Activated T-helper 1 cell treated with anti-CD3 and anti-CD28 coated beads, Interleukin-12 subunit alpha, Interleukin-12 subunit beta, Interleukin-2, Interleukin-4 antibody, amounts not matched to agents 30 ng/mL and 10 ng/mL and 1 ng/mL, durations not matched to agents 14 hours and 24 hours and 36 hours (primary cell): ENCODE results near the gene EYA4. TPM values are rescaled to one million over a fixed set of nuclear protein-coding genes. Genes with fewer than 3 reads are reported as not detected.

Experiments
- DNase-seq: peaks from one replicate; pipeline ENCODE4 v3.0.0; 2021; ENCODE audit warnings: low spot score
- H3K27ac Mint-ChIP-seq: one replicate; pipeline ENCODE4 v1.8.0; 2021; ENCODE audit warnings: mild to moderate bottlenecking, mixed read lengths
- H3K27me3 Mint-ChIP-seq: one replicate; pipeline ENCODE4 v1.8.0; 2022; ENCODE audit warnings: mild to moderate bottlenecking, moderate library complexity, mixed read lengths; ENCODE audit not compliant: insufficient read depth
- H3K36me3 Mint-ChIP-seq: one replicate; pipeline ENCODE4 v1.8.0; 2021; ENCODE audit warnings: low read depth, mixed read lengths
- H3K4me1 Mint-ChIP-seq: one replicate; pipeline ENCODE4 v1.8.0; 2021; ENCODE audit warnings: low read depth, mixed read lengths
- H3K4me3 Mint-ChIP-seq: one replicate; pipeline ENCODE4 v1.8.0; 2021; ENCODE audit warnings: mild to moderate bottlenecking, moderate library complexity, mixed read lengths
- H3K9me3 Mint-ChIP-seq: one replicate; pipeline ENCODE4 v1.8.0; 2021; ENCODE audit warnings: mixed read lengths
- intact Hi-C: fragments of 100-400 bp; cut with micrococcal nuclease; formaldehyde crosslinking; loops from one replicate; pipeline ENCODE4 v1.15.1; 2024
- total RNA-seq: library from RNA; stranded (reverse); gene quantifications from 2 replicates; pipeline ENCODE4 v1.2.3, GENCODE V29; 2022

EYA4 gene
- total RNA-seq = not detected in 2 replicates

- Mint-ChIP-seq H3K4me1 (no peaks in the 10 kb centered on the region), H3K36me3 (no peaks in the 10 kb centered on the region), H3K9me3 (no peaks in the 10 kb centered on the region), H3K4me3 (no peak within 1 kb of the TSS), H3K27me3 (peaks cover 60% of the 10 kb centered on the region), H3K27ac (no peak within 1 kb of the TSS)
- intact Hi-C loops = loop anchor here (10.0 kb wide), 1 partner anchor 614 kb away; no protein-coding TSS in a partner anchor
- DNase-seq = no peak
Measured at GRCh38 chr6:133241086-133241900, at the start of gene EYA4. Gene EYA4 (plus strand): TSS chr6:133241357. CDS start chr6:133274781, 33,424 bp downstream.

DNA sequence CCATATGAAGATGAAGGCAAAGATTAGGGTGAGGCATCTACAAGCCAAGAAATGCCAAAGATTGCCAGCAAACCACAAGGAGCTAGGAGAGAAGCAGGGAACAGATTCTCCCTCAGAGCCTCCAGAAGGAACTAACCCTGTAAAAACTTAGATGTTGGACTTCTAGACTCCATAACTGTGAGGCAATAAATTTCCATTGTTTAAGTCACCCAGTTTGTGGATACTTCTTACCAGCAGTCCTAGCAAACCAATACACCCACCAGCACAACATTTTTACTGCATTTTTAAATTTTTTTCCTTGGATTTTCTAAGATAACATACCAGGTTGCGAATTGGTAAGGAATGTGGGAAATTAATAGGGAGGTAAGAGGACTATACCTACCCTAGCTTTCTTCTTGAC lies 47.8 kb upstream of the EYA4 start:
- Mint-ChIP-seq H3K4me3 (no peak overlapping the region), H3K27me3 (peaks cover 1% of the 10 kb centered on the region), H3K36me3 (no peaks in the 10 kb centered on the region), H3K9me3 (no peaks in the 10 kb centered on the region), H3K27ac (no peak overlapping the region), H3K4me1 (no peaks in the 10 kb centered on the region)
- intact Hi-C loops = no loop called here
- no peak for DNase-seq

DNA sequence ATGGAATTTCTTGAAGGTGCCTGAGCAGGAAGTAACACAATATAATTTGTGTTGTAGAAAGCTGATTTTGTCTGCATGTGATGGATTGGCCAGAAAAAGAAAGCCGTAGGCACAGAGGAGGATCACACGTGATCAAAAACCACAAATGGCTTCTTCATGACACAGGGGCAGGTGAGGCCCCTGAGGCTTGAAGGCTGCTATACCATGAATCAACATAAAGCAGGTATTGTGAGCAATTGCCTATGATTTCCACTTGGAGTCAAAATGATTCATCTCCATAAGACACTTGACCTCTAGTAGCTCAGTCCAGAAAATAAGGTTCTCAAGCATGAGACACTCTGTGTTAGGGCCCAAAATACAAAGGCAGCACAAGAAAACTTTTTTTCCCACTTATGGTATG lies 42.4 kb upstream of the EYA4 start:
- Mint-ChIP-seq H3K36me3 (no peaks in the 10 kb centered on the region), H3K27ac (no peak overlapping the region)
- intact Hi-C loops = no loop called here

GRCh38 chr6:133201231-133201630 lies 39.9 kb upstream of the EYA4 start:
- no peaks in the 10 kb centered on the region for H3K9me3 Mint-ChIP-seq
- DNase-seq = no peak
- H3K27me3 Mint-ChIP-seq = no peaks in the 10 kb centered on the region
- intact Hi-C loops = no loop called here
- no peak overlapping the region for H3K4me3 Mint-ChIP-seq
- no peak overlapping the region for H3K27ac Mint-ChIP-seq
- no peaks in the 10 kb centered on the region for H3K36me3 Mint-ChIP-seq
- H3K4me1 Mint-ChIP-seq = no peaks in the 10 kb centered on the region

More for the DNA sequence above, 42.4 kb upstream of the EYA4 start:
- Mint-ChIP-seq H3K27me3 (no peaks in the 10 kb centered on the region), H3K4me1 (no peaks in the 10 kb centered on the region), H3K9me3 (no peaks in the 10 kb centered on the region), H3K4me3 (no peak overlapping the region)
- no peak for DNase-seq

DNA sequence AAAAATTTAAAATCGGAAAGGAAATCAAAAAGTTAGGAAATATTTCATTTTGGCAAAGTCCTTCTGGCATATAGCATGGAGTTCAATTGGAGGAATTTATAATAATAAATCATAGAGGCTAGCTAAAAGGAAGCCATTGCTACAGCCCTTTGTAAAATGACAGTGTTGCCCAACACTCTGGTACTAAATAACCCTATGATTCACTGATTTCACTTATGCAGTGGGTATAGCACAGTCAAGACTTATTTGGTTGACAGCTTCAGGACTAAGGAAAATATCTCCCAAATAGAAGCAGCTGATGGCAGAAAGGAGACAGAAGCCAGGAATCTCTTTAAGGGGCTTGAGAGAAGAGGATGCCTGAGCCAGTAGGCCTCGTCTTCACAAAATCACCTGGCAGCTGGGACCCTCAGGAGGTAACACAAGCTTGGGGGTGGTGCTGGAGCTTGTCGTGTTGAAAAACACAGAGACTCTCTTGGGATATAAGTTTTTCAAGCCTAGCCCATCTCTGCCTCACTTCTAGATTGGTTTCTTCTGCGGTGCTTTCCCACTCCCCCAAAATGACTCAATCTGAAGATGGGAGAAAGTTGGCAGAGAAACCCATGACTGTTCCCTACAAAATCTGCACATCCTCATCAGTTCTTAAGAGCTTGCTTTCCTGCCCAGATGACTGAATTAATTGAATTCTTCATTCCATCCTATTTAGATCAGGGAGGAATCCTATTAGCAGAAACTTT lies 38.4 kb upstream of the EYA4 start:
- Mint-ChIP-seq H3K27ac (no peak overlapping the region), H3K9me3 (no peaks in the 10 kb centered on the region), H3K27me3 (no peaks in the 10 kb centered on the region), H3K4me3 (no peak overlapping the region), H3K4me1 (no peaks in the 10 kb centered on the region), H3K36me3 (no peaks in the 10 kb centered on the region)
- DNase-seq = no peak
- intact Hi-C loops = no loop called here

DNA sequence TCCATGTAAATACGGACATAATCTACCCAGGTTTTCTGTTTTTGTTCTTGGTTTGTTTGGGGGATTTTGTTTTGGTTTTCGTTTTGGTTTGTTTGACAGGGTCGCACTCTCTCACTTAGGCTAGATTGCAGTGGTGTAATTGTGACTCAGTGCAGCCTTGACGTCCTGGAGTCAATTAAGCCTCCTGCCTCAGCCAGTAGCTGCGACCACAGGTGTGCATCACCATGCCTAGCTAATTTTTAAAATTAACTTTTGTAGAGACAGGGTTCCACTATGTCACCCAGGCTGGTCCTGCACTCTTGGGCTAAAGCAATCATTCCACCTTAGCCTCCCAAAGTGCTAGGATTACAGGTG lies 37.8 kb upstream of the EYA4 start:
- H3K4me1 Mint-ChIP-seq = no peaks in the 10 kb centered on the region
- H3K9me3 Mint-ChIP-seq = no peaks in the 10 kb centered on the region
- no peaks in the 10 kb centered on the region for H3K27me3 Mint-ChIP-seq
- DNase-seq = no peak
- no peak overlapping the region for H3K27ac Mint-ChIP-seq
- intact Hi-C loops = no loop called here
- no peaks in the 10 kb centered on the region for H3K36me3 Mint-ChIP-seq
- no peak overlapping the region for H3K4me3 Mint-ChIP-seq

GRCh38 chr6:133205304-133205703 lies 35.9 kb upstream of the EYA4 start:
- Mint-ChIP-seq H3K9me3 (peaks cover 6% of the 10 kb centered on the region), H3K4me1 (no peaks in the 10 kb centered on the region), H3K36me3 (no peaks in the 10 kb centered on the region), H3K27me3 (no peaks in the 10 kb centered on the region), H3K27ac (no peak overlapping the region), H3K4me3 (no peak overlapping the region)
- no peak for DNase-seq
- intact Hi-C loops = no loop called here

DNA sequence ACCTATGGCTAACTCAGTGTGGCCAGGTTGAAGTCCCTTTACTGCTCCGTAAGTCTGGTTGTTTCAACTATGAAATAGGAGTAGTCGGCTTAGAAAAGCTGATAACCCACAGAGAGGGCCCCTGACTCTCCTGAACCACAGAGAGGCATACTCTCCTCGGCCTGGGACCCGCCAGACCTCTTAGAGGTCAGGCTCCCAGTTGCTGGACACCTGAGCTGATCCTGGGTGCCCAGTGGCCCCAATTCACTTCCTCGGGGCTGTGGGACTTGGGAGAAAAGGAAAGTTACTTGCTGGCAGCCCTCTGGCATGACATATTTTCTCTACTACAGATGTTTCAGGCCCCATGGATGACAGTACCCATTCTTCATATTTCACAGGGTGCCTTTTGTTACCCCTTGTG lies 34.2 kb upstream of the EYA4 start:
- Mint-ChIP-seq H3K4me1 (no peaks in the 10 kb centered on the region), H3K27me3 (no peaks in the 10 kb centered on the region), H3K27ac (no peak overlapping the region), H3K36me3 (no peaks in the 10 kb centered on the region), H3K9me3 (peaks cover 6% of the 10 kb centered on the region), H3K4me3 (no peak overlapping the region)
- intact Hi-C loops = no loop called here
- no peak for DNase-seq

- intact Hi-C loops = no loop called here
- DNase-seq = no peak
- Mint-ChIP-seq H3K36me3 (no peaks in the 10 kb centered on the region), H3K27me3 (no peaks in the 10 kb centered on the region), H3K4me1 (no peaks in the 10 kb centered on the region), H3K9me3 (peaks cover 6% of the 10 kb centered on the region), H3K27ac (no peak overlapping the region), H3K4me3 (no peak overlapping the region)
Measured at GRCh38 chr6:133207754-133208153, 33.4 kb upstream of the EYA4 start.

GRCh38 chr6:133208183-133208755 lies 32.9 kb upstream of the EYA4 start:
- no peak overlapping the region for H3K27ac Mint-ChIP-seq

DNA sequence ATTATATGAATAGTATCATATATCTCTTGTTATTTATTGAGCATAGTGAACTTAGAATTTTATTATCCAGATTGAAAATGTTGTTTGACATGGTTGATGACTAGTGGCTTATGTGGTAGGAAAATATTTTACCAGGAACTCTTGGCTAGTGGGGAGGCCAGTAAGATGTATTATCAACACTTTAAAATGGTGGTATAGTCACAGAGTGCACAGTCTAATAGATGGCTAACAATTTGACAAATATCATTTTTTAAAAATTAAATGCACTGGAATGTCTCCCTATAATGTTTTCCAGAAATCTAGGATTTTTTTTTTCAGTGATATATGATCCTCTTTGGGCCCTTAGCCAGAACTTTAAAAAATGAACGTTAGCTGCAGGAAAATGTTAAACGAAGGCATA lies 26.9 kb upstream of the EYA4 start:
- Mint-ChIP-seq H3K27ac (no peak overlapping the region), H3K9me3 (peaks cover 6% of the 10 kb centered on the region), H3K4me1 (no peaks in the 10 kb centered on the region), H3K4me3 (no peak overlapping the region), H3K36me3 (no peaks in the 10 kb centered on the region), H3K27me3 (no peaks in the 10 kb centered on the region)
- intact Hi-C loops = no loop called here
- DNase-seq = no peak

More at GRCh38 chr6:133208183-133208755, 32.9 kb upstream of the EYA4 start:
- Mint-ChIP-seq H3K4me3 (no peak overlapping the region), H3K4me1 (no peaks in the 10 kb centered on the region), H3K9me3 (peaks cover 6% of the 10 kb centered on the region), H3K27me3 (no peaks in the 10 kb centered on the region), H3K36me3 (no peaks in the 10 kb centered on the region)
- no peak for DNase-seq
- intact Hi-C loops = no loop called here

- Mint-ChIP-seq H3K9me3 (no peaks in the 10 kb centered on the region), H3K4me1 (no peaks in the 10 kb centered on the region), H3K36me3 (no peaks in the 10 kb centered on the region), H3K4me3 (no peak overlapping the region), H3K27me3 (no peaks in the 10 kb centered on the region), H3K27ac (no peak overlapping the region)
- intact Hi-C loops = no loop called here
- no peak for DNase-seq
Measured at GRCh38 chr6:133218852-133219251, 22.3 kb upstream of the EYA4 start.

DNA sequence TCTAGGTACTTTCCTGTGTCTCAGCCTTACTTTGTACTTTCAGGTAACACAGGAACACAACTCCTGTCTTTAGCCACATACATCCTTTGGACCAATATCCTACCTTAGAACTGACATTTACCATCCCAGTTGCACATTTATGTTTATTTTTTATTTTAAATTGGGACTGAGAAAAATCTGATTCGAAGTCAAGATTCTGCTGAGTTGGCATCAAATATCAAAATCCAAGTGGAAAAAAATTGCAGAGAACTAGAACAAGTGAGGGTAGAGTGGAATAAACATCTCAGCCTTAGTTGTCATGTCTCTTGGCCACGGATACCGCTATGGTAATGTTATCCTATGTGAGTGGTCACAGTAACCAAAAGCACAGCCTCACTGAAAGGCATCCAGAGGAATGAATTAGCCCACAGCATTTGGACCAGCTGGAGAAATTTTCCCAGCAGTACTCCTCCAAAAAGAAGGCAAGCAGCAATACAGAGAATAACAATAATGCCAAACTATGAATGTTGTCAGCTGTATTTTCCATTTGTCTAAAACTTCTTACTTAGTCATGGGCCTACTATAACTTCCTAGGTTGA lies 17.6 kb upstream of the EYA4 start:
- Mint-ChIP-seq H3K27me3 (peaks cover 2% of the 10 kb centered on the region), H3K36me3 (no peaks in the 10 kb centered on the region), H3K4me3 (no peak overlapping the region), H3K9me3 (no peaks in the 10 kb centered on the region), H3K27ac (no peak overlapping the region), H3K4me1 (no peaks in the 10 kb centered on the region)
- no peak for DNase-seq
- intact Hi-C loops = no loop called here
